NCI-H345 (cell line): ENCODE measurements around the gene NDUFB5.
A peak's percentile ranks its signal among the peaks of the same experiment; 100 is the strongest.
"Not testable (repeated sequence)": the region's sequence is repeated elsewhere in the genome, so short reads cannot be mapped to it uniquely, and the experiment has no call there.

Experiments used
- DNase-seq: peaks from one replicate; lab custom pipeline; 2025; lab: John Stamatoyannopoulos, UW

The NDUFB5 gene

GRCh38 chr3:179630753-179631451 lies 26.3 kb downstream of the NDUFB5 start:
- no peak for DNase-seq

- DNase-seq, result no peak
Measured at GRCh38 chr3:179640469-179640868, 35.9 kb downstream of the NDUFB5 start.

GRCh38 chr3:179642871-179643270 lies 38.3 kb downstream of the NDUFB5 start:
- DNase-seq, result no peak

- DNase-seq, result not testable (repeated sequence)
Measured at GRCh38 chr3:179643837-179644236, 39.2 kb downstream of the NDUFB5 start.

- no peak for DNase-seq
Measured at GRCh38 chr3:179646177-179646576, 41.6 kb downstream of the NDUFB5 start.

- DNase-seq, result no peak
Measured at GRCh38 chr3:179651687-179652446, 47.3 kb downstream of the NDUFB5 start.

GRCh38 chr3:179652447-179653095 lies 48.0 kb downstream of the NDUFB5 start, which contains the start of gene USP13:
TSS of gene USP13 (plus strand) at chr3:179653040. CDS start at chr3:179653226, 186 bp downstream.
- DNase-seq, result peak; percentile 88

GRCh38 chr3:179653096-179653797 lies 48.7 kb downstream of the NDUFB5 start:
- peak; percentile 81 for DNase-seq

GRCh38 chr3:179655236-179655635 lies 50.6 kb downstream of the NDUFB5 start:
- DNase-seq, result no peak

GRCh38 chr3:179658606-179659005 lies 54.0 kb downstream of the NDUFB5 start:
- no peak for DNase-seq

- DNase-seq, result no peak
Measured at GRCh38 chr3:179660872-179661271, 56.3 kb downstream of the NDUFB5 start.

- DNase-seq, result no peak
Measured at GRCh38 chr3:179661777-179662176, 57.2 kb downstream of the NDUFB5 start.

GRCh38 chr3:179663093-179663492 lies 58.5 kb downstream of the NDUFB5 start:
- DNase-seq, result no peak

GRCh38 chr3:179666030-179666429 lies 61.4 kb downstream of the NDUFB5 start:
- no peak for DNase-seq

GRCh38 chr3:179666436-179667035 lies 61.9 kb downstream of the NDUFB5 start:
- peak; percentile 86 for DNase-seq

- no peak for DNase-seq
Measured at GRCh38 chr3:179668429-179668828, 63.8 kb downstream of the NDUFB5 start.

- DNase-seq, result no peak
Measured at GRCh38 chr3:179670311-179670710, 65.7 kb downstream of the NDUFB5 start.

GRCh38 chr3:179671309-179671708 lies 66.7 kb downstream of the NDUFB5 start:
- DNase-seq, result no peak

- DNase-seq, result no peak
Measured at GRCh38 chr3:179671747-179672242, 67.2 kb downstream of the NDUFB5 start.

- no peak for DNase-seq
Measured at GRCh38 chr3:179672918-179673317, 68.3 kb downstream of the NDUFB5 start.

GRCh38 chr3:179673523-179673922 lies 68.9 kb downstream of the NDUFB5 start:
- DNase-seq, result no peak

- no peak for DNase-seq
Measured at GRCh38 chr3:179676081-179676480, 71.5 kb downstream of the NDUFB5 start.
